OCI-M2 (cell line): Measurements from ENCODE around the gene VEGFB.

Experiments used
- DNase-seq: peaks from one replicate; lab custom pipeline; 2025; ENCODE audit not compliant: unreplicated experiment; lab: John Stamatoyannopoulos, UW

Gene VEGFB, protein sequence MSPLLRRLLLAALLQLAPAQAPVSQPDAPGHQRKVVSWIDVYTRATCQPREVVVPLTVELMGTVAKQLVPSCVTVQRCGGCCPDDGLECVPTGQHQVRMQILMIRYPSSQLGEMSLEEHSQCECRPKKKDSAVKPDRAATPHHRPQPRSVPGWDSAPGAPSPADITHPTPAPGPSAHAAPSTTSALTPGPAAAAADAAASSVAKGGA

DNA sequence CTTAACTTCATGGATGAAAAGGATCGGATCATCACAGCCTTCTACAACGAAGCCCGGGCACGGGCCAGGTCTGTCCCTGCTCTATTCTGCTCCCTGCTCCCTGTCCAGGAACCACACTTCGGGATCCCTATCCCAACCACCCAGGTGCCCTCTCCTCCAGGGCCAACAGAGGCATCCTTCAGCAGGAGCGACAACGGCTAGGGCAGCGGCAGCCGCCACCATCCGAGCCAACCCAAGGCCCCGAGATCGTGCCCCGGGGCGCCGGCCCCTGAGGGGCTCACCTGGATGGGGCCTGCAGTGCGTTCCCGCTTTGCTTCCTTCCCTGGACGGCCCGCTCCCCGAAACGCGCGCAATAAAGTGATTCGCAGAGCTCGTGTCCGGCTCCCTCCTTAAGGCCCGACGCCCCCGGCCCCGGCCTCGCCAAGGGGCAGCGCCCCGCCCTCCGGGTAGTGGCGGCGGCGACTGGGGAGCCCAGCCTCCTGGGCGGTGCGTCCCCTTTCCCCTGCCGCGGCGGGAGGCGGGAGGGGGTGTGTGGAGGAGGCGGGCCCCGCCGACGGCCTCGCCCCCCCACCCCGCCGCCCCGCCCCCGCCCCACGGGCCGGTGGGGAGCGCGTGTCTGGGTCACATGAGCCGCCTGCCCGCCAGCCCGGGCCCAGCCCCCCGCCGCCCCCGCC is at the start of gene VEGFB:
Gene VEGFB (plus strand): TSS at position 672 of the 674 bp plus-strand sequence. CDS start 250 bp downstream, outside the sequence.
- DNase-seq: no peak

DNA sequence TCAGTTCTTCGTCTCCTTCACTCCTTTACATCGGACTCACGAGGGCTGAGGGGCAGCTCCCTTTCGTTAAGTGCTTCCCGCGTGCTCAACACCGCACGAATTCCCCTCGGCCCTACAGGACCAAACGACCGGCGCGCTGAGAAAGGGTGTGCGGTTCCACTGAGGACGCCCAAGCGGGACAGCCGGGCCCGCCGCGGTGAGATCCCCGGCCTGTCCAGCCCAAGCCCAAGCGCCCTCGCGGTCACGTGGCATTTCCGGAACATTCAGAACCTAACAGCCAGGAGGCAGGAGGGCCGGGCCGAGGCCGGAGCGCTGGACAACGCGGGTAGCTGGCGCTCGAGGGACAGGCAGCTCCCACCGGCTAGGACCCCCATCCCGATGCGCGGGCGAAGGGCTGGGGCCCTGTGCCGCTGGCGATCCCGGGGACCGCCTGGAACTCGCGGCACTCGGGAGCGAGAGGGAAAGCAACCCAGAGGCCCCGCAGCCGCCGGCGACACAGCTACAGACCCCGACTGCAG is 49.1 kb upstream of the VEGFB start:
- DNase-seq: no peak

DNA sequence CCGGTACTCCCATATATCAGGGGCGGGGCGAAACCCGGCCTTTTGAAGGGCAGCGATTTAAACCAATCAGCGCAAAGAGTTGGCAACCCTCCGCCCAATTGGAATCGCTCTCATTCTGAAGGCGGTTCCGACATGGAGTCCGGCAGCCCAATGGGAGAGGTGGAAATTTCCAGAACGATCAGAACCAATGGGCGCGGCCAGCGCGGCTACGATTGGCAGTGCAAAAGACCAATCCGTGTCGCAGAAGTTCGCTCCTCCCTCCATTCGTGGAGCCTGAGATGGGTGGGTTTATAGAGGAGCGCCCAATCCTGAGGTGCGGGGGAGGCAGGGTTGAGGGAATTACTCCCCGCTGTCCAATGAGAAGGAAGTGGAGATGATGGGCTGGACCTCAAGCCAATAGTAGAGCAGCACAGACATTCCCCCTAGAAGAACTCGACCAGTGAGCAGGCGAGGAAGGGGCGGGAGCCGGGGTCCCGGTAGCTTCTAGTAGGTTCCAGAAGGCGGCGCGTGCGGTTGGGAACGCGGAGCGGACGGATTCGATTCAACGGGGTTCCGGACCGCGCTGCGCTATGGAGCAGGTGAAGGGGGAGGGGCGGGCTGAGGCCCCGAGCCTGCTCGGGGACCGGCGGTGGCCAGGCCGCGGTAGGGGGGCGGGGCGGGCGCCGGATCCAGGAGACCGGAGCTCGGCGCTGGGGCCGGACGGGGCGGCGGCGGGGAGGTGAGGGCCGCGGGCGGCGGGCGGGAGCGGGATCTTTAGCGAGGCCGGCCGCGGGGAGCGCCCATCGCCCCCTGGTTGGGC is 48.5 kb upstream of the VEGFB start, which contains the start of gene STIP1:
Gene STIP1 (plus strand): TSS at position 479 of the 799 bp plus-strand sequence. CDS start 91 bp downstream, at position 570.
- peak; percentile 94 for DNase-seq

DNA sequence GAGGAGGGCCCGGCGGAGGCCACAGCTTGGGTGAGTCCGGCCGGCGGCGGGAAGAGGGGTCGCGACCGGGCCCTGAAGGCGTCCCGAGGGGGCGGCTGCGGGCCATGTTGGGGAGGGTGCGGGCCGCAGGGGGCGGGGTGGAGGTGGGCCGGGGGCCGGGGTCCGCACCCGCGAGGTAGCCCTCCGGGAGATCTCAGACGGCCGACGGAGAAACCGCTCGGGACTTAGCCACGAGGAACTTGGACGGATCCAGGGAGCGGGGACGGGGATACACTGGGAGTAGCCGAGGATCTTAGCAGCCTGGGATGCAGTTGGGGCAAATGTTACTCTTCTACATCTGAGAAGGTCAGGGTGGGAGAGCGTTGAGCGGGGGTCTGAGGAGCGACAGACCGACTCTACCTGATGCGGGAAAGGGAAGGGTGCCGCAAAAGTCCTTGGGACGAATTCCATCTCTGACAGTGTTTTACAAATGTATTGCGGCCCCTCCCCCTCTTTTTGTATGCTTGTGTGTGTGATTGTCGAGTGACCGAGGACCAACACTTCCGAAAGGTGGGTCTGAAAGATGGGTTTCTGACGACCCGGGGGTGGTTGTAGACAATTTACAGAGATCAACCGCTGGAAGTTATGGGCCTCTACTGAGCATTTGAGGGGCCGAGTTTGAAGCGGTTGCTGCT is 47.8 kb upstream of the VEGFB start:
- DNase-seq: no peak

DNA sequence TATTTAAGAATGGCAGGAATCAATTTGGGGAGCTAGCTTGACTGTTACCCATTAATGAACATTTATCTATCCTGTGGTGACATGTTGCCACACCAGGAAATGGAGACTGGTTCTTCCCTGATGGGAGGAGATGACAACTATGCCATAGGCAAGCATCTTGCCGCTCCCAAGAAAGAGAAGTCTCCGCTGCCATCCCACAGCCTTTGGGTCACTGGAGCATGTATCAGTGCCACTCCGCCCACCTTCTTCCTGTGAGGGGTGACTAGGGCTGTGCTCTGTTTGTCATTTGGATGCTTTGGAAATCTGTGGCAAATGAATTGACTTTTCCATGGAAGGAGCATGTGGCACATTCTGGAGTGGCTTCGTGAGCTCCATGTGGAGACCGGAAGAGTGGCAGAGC is 42.0 kb upstream of the VEGFB start:
- no peak for DNase-seq

DNA sequence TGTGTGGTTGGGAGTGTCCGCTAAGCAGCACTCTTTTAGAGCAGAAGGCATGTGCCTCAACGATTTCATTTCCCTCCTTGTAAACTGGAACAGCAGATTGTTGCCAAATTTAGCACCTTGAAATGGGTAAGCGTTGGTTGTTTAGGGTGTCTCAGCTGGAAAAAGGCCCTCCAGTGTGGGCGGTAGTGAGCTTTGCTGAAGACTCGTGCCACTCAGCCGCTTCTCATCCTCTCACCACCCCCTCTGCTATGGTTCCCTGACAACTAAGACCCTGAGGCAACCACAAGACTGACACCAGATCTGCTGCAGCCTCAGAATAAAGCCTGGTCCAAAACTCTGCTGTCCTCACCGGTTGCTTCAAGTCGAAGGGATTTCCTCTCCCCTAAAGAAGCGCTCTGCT is 37.8 kb upstream of the VEGFB start:
- no peak for DNase-seq

DNA sequence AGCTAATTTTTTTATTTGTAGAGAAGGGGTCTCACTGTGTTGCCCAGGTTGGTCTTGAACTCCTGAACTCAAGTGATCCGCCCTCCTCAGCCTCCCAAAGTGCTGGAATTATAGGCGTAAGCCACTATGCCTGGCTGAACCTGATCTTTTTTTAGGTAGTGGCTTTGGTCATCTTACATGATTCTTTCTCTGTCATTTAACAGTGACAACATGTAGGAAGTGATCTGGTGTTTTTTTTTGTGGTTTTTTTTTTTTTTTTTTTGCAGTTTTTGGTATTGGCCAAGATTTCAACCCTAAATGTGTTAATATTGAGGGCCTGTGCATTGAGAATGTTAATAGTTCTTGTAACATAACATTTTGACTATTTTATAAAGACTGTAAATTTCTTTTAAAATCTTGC is 35.9 kb upstream of the VEGFB start:
- DNase-seq: no peak

DNA sequence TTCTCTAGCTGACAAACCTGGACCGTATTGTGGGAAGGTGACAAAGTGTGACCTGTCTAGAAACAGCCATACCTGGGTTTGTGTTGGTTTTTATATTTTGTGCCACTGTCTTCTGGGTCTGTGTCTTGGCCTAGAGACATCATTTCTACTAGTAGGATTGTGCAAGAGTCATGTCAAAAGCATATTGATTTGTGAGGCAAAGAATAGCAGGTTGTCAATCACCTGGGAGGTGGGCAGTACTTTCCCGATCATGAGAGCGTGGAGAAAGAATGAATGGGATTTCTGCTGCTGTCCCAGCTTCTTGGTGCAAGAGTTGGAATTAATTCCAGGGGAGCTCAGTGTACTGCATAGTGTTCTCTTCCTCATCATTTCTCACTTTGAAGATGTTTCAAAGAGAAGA is 32.8 kb upstream of the VEGFB start:
- no peak for DNase-seq

DNA sequence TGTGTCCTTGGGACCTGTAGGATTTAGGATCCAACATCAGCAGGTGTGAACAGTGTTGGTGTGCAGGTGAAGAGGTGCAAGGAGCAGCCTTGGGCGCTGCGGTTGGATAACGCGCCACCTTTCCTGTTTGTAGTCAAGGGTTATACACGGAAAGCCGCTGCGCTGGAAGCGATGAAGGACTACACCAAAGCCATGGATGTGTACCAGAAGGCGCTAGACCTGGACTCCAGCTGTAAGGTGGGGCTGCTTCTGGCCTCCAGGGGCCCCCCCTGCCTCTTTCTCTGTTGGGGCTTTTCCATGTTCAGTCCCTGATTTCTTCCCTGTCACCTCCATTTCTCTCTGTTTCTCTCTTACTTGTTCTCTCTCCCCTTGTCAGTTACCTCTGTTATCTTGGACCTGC is 31.4 kb upstream of the VEGFB start:
- no peak for DNase-seq

DNA sequence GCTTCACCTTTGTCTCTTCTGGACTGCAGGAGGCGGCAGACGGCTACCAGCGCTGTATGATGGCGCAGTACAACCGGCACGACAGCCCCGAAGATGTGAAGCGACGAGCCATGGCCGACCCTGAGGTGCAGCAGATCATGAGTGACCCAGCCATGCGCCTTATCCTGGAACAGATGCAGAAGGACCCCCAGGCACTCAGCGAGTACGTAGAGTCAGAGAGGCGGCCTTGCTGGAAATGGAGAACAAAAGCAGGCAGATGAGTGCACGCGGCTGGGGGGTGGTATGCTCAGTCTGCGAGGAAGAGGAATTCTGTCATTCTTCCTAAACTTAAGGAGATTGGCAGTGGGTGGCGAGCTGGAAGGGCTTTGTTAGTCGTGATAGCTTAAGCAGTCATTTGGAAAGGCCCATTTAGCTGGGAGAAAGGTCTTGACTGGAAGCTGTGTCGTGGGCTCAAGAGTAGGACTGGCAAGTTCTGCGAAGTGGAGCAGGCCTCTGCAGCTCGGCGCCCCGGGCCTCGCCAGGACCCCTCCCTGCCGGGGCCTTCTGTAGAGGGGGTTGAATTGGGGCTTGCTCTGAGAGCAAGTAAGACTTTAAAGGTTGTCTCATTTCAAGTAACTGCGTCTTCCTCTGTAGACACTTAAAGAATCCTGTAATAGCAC is 30.8 kb upstream of the VEGFB start:
- DNase-seq: no peak

DNA sequence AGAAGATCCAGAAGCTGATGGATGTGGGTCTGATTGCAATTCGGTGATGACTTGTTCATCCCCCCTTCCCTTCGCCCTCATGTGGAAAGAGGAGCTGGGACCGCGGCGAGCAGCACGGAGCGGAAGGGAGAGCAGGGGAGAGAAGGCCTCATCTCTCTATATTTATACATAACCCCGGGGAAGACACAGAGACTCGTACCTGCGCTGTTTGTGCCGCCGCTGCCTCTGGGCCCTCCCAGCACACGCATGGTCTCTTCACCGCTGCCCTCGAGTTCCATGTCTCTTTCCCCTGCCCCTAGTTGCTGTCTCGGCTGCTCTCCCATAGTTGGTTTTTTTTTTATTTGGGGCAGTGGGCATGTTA is 30.3 kb upstream of the VEGFB start:
- DNase-seq: no peak

DNA sequence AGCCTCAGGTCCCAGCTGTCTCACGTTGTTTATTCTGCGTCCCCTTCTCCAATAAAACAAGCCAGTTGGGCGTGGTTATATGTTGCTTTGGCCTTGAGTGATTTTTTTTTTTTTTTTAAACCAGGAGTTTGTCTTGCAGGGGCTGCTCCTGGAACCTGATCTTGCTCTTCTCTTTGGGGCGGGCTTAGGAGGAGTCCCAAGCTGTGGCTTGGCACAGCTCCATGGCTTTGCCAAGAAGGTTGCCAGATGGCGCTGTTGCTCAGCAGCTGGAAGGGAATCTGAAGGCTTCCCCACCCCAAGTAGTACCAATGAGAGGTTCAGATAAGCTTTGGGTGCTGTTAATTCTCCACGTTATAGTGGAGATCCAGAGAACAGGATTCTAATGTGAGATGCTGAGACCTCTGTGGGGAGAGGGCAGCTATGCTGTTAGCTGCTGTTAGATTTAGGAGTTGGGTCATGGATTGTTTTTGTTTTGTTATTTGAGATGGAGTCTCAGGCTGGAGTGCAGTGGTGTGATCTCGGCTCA is 29.9 kb upstream of the VEGFB start:
- peak; percentile 44 for DNase-seq

DNA sequence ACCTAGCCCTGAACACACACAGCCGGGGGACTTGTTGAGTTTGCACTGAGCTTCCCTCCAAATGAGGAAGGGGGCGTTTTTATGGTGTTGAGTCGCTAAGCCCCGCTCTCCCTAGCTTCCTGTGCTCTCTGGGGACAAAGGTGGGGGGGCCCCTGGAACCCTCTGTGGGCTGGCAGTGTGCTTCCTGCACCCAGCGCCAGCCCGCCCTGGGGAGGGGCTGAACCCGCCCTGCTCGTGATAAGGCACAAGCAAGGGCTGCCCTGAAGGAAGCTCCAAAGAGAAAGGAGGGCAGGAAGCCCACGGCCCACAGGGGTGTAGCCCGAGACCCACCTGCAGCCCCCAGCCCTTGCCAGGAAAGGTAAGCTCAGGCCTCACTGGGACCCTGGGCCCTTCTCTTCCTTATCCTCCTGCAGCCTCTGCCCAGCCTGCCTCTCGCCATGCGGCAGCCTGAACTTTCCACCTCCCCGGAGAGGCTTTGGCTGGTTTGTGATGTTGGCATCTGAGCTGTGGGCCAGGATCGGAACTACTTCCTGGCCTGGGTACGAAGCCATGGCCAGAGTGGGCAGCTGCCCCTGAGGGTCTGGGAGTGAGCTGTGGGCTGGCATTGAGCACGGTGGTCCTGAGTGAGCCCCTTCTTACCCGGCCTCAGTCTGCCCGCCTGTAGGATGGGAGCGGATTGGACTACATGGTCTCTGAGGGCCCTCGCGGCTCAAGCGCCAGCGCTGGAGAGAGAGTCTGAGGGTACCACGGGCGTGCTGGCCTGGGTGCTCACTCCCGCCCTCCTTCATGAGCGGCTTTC is 27.7 kb upstream of the VEGFB start, which contains the start of gene FERMT3:
Gene FERMT3 (plus strand): TSS at position 265 of the 799 bp plus-strand sequence. CDS start 644 bp downstream, outside the sequence.
- no peak for DNase-seq

DNA sequence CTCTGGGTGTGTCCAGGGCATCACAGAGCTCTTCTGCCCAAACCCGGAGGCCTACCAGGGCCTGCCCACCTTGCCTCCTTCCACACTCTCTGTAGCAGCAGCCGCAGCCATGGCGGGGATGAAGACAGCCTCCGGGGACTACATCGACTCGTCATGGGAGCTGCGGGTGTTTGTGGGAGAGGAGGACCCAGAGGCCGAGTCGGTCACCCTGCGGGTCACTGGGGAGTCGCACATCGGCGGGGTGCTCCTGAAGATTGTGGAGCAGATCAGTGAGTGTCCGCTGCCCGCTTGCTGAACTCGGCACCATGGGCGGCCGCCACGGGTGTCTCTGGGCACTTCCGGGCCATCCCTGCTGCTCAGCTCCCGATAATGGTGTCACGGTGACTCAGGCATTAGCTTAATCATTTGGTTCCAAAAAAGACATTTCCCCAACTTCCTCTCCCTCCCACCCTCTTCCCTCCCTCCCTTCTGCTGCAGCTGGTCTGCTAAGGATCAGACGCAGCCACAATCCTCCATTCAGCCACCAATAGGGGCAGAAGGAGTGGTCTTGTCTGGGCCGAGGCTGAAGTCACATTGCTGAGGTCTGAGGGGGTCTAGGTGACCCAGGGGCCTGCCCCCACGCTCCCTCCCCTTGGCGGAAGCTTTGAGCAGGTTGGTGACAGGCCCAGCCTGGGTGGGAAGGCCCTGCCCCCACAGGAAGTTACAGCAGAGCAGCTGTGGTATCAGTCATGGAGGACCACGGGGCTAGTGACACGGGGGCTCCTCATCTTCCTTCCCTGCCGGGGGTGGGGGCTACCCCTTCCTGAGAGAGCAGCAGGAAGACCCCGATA is 26.9 kb upstream of the VEGFB start:
- peak; percentile 53 for DNase-seq

DNA sequence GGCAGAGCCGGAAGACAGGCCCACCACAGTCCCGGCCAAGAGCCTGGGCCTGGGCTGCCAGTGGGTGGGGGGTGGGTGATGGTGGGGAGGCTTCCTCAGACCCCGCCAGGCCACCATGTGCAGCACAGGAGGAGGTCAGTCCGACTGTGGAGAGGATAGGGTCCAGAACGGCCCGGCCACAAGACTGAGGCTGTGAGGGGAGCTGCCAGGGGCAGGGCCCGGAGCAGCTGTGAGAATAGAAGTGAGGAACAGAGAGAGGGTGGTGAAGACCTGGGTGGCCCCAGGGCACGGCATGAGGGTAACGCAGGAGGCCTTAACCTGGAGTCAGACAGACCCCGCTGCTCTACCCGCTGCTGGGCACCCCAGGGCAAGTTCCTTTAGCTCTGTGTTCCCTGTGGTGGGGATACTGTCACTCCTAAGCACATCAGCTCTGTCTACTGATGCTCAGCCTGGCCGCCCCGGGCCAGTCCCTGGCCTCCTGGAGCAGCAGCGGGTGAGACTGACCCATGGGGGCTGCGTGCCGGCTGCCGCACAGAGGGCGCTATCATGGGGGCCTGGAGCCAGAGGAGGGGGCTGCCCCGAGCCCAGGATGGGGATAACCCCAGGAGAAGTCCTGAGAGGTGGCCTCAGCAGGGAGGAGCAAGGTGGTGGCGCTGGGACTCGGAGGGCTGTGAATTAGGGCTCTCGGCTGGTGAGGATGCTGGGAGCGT is 26.1 kb upstream of the VEGFB start:
- no peak for DNase-seq

DNA sequence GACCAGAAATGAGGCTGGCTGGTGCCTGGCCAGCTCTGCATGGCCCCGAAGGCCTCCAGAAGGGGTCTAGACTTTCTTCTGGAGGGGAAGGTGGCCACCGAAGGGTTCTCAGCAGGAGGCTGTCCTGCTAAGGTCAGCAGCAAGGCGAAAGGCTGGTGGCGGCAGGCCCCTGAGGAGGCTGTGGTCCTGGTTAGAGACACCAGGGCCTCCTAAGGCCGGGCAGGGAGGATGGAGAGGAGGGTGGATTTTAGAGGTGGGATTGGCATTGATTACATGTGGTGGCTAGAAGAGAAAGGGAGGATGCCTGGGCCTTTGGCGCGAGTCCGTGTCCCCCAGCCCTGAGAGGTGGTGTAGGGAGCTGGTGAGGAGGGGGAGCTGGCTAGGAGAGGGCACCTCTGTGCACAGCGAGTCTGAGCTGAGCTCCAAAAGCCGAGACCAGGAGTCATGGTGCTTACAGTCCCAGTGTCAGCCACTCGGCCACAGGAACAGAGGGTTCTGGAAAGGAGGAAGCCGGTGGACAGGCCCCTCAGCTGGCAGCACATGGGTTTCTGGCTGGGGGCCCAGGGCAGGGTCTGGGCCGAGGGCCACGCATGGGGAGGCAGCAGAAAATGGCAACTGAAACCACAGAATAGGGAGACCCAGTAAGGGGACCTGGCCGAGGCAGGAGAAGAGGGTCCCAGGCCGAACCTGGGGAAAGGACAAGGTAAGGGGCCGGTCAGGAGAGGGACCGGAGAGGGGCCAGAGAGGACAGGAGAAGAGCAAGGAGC is 25.4 kb upstream of the VEGFB start:
- DNase-seq: no peak

DNA sequence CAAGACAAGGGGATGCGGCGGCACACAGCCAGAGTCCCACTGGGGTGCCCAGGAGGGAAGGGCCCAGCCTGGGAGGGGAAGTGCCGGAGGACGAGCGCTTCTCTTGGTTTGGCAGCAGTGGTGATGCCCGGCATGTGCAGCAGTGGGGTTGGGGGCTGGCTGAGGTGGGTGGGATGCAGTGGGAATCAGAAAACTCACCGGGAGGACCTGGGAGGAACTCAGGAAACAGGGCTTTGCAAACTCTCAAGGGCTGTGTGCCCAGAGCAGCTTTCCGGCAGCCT is 24.9 kb upstream of the VEGFB start:
- DNase-seq: no peak
